Muscle of arm (tissue), 12 donors: ENCODE measurements around the gene ZNF618. TPM values are rescaled to one million over a fixed set of nuclear protein-coding genes. Genes with fewer than 3 reads are reported as not detected.
A peak's percentile ranks its signal among the peaks of the same experiment; 100 is the strongest.
"Not testable (repeated sequence)": the region's sequence is repeated elsewhere in the genome, so short reads cannot be mapped to it uniquely, and the experiment has no call there.

Experiments used
- DNase-seq: peaks from one replicate; pipeline ENCODE4 v3.0.0-alpha.2; 2013
- polyA plus RNA-seq, 12 donors: library from polyadenylated mRNA; unstranded; fragments of 120-200 nt; gene quantifications; one replicate each; pipeline ENCODE4 v1.2.1, GENCODE V29; 2013; ENCODE audit not compliant: insufficient read length in 12 of 12

ZNF618 gene
- polyA plus RNA-seq, 12 donors, result 11.6 to 22.5 (median 14.9) TPM; not detected in 1

DNA sequence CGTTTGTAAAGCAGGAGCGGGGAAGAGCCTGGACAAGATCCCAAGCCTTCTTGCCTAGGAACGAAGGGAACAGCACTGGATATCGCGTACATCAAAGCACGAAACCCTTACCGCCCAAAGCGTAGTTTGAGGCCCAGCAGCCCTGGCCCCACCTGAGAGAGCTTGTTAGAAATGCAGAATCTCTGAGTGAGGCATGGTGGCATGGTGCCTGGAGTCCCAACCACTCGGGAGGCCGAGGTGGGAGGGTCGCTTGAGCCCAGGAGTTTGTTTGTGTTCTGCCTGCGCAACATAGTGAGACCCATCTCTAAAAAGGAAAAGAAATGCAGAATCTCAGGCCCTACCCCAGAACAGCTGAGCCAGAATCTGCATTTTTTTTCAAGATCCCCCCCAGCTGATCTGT is 111.4 kb downstream of the ZNF618 start:
- DNase-seq, result no peak

DNA sequence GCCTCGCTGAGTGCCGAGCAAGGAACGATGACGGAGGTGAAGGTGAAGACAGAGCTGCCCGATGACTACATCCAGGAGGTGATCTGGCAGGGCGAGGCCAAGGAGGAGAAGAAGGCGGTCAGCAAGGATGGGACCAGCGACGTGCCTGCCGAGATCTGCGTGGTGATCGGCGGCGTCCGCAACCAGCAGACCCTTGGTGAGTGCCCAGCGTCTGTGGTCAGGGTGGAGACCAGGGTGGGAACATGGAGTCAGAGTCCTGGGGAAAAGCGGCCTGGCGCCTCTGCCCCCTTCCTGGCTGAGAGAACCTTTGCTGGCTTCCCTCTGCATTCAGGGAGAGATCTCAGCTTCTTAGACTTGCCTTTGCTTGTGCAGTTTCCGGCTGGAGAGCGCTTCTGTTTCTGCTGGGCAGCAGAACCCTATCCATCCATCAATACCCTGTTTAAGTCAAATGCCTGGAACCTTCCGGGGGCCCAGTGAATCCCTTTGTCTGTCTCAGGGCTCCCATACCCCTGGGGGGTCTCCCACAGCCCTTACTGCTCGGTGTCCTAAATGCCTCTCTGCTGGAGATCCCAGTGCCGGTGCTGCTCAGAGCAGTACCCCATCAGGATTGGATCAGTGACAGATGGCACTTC is 112.4 kb downstream of the ZNF618 start:
- DNase-seq, result no peak

DNA sequence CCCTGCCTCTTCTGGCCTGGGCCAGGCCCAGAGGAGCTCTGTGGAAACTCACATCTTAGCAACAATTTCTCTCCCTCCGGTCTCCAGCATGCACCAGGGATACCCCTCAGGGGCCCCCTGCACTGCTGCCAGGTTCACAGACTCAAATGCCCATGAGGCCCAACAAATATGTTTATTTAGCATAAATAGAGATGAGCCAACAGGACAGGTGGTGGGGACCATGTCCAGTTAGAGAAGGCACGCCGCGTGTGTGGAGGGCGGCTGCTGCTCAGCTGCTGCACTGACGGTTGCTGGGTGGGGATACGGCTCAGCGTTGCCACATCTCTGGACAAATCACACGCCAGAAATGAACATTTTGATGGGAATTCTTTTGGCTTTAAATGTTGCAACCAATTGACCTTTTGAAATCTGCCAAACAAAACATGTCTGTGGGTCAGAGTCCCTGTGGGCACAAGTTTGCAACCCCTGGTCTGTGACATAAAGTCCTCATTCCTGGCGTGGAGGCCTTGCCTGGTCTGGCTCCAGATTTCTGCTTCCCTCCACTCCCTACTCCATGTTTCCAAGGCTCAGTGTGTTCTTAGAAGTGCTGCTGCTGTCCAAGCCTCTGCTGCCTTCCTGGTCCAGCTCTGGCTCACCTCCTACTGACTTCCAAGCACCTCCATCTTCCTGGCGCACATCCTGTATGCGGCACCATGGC is 113.1 kb downstream of the ZNF618 start:
- peak; percentile 69 for DNase-seq

DNA sequence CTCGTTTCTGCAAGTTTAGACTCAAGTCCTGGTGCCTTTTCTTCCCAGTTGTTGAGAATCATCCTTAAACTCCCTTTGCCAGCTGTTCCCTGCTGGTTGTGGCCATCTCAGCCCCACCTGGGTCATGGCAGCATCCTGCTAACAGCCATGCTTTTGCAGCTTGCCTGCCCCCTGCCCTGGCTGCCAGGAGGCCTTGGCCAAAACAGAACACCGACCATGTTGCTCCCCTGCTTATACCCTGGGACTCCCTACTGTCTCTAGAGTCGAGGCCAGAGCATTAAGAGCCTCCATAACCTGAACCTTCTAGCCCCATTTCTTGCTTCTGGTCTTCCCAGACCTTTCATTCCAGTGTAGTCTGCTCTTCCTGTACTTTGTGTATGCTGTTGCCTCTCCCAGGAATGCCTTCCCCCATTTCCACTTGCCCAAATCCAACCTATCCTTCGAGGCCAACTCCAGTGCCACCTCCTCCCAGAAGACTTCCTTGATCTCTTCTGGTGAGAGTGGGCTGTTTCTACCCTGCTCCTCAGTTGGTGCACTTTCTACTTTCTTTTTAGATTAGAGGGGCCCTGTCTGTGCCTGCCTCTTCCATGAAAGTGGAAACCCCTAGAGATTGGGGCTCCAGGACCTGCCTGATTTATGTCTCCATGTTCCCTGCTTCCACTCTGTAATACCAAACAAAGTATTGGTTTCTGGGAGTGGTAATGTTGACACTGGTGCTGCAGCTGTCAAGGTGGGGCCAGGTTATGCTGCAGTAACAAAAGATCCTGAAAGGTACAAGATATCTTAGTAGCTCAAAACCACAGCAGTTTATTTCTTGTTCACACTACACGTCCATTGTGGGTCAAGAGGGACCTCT is 113.8 kb downstream of the ZNF618 start:
- DNase-seq, result no peak

DNA sequence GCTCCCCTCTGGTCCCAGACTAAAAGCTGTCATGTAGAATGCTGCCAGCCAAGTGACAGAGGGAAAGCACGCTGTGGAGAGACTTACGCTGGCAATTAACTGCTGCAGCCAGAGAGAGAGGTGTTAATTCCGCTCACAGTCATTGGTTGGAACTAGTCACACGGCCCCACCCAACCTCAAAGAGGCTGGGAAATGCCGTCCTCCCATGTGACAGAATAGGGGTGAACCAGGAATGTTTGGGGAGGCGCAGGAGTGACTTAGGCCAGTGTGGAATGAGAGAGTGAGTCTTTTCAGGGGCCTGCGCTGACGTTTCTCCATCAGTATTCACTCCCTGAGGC is 114.4 kb downstream of the ZNF618 start:
- no peak for DNase-seq

DNA sequence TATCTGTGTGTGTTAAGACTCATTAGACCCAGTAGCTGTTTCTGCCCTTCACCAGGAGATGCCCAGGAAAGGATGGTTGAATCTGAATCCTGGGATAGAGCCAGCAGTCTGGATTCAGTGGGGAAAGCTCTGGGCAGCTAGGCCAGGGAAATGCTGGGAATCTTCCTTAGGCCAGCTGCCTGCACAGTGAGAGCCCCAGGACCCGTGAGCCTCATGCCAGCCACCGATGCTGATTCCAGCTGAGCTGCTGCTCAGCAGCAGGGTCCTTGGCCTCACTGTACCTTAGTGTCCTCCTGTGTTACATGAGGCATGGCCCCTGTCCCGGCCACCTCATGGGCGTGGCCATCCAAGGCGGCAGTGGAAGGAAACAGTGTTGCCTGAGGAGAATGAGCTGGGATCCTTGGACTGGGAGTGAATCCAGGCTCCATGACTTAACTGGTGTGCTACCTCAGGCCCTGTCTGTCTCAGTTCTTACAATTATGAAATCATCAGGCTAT is 114.9 kb downstream of the ZNF618 start:
- DNase-seq, result no peak

DNA sequence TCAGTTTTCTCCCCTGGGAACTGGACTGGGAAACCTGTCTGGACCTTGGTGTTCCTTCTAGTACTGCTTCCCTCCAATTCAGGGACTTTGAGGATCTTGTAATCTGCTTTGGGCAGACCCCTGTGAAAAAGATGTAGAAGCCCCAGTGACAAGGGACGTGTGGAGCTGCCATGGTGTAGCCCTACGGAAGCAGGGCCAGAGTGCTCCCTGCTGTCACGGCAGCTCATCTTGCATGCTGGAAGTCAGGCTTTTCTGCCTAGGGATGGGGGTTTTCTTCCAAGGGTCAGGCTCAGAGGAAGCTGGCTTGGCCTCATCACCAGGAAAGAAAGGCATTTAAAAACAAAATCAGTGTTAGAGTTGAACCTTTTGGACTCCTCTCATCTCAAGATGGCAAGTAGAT is 115.6 kb downstream of the ZNF618 start:
- no peak for DNase-seq

DNA sequence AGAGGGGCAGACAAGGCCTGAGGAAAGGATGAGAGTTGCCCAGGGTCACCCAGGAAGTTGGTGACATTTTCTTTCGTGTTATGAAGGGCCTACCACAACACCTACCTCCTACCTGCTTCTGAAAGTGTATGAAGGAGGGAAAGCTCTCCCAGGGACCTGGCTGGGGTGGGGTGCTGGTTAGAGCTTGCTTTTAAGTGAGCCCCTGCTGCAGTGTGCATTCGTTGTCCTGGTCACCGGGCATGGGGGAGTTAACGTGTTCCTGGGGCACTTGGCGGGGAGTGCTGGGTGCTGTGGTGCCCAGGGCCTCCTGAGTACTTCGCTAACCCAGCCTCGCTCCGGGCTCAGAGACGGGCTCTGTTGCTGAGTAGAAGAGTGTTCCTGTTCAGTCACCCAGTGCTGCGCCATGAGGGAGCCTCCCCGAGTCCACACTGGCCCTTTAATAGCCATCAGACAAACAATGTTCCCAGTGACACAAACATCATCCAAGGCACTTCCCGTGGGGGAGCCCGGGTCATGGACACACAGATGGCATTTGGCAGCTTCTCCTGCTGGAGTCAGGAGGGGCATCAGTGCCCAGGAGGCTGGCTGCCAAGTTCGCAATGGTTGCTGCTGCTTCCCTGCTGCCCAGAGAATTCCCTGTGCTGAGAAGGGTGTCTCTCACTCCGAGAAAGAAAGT is 116.3 kb downstream of the ZNF618 start:
- DNase-seq, result no peak

DNA sequence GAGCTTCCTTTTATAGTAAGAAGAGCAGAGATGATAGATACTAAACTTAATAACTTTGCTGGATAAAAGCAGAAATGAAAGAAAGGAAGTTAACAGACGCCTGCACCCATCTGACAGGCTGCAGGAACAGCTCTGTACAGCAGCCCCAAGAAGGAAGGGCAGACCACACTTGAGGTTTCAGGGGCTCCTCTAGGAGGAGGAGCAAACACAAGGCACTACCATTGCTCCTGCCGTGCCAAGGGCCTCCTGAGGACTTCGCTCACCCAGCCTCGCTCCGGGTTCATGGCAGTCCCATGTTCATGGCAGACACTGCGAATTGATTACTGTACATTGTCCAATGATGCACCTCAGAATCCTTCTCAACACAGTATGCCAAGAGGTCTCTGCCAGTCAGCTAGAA is 116.9 kb downstream of the ZNF618 start:
- no peak for DNase-seq

DNA sequence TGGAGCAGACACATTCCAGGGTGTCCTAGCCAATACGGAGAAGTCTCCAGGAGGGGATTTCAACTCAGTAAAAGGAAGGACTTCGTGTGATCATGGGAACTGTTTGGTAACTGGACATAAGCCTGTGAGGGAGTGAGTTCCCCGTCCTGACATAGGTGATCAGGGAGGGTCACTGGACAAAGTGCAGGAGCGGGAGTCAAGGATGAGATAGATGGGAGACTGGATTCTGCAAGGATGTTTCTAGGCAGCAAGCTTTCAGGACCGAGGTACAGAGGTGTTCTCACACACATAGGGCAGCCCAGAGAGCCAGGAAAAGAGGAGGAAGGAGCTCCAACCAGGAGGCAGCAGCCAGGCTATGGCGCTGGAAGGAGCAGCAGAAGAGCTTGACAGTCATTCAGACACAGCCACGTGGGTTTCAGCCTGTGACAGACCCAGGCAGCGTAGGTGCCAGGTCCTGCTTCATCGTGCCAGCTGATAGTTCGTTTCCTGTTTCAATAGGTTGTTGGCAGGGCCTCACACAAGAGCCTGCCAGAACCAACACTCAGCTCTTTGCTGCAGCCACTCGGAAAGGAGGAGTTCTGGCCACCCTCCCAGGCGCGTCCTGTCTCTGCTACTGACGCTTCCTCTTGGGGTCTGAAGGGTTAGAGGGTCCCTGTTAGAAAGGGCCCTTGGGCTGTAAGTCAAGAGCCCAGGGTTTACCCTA is 117.9 kb downstream of the ZNF618 start:
- DNase-seq, result peak; percentile 69

DNA sequence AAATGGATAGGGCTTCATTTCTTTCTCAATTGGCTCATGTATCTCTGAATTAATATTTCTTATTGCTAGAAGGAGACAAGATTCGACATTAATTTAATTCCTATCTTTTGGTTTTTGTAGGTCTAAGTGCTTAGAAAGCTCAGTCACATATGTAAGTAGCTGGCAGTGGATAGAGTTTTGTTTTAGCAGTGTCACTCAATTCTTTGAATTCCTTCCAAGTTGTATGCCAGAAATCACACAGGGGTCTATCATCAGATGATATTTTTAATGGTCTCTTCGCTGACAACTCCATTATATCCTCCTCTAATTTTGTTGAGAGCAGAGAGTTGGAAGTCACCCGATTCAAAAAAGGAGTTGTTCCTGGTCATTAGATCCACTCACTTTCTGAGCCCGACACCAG is 119.3 kb downstream of the ZNF618 start:
- DNase-seq, result no peak

DNA sequence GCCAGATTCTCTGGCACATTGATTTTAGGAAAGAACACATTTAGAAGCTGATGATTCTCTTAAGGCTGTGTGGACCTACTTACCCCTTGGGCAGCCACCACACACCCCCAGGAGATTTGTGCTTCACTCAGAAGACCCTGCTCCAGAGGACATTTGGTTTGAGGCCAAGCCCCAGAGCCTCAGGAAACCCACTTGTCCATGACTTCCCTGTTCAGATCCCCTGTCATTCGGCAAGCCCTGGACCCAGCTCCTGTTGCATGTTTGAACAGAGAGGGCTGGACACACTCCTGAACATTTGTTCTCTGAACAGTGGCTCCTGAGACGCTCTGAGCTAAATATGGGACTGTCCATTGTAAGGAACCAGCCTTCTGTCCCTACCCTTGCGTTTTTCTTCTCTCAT is 119.9 kb downstream of the ZNF618 start:
- no peak for DNase-seq

DNA sequence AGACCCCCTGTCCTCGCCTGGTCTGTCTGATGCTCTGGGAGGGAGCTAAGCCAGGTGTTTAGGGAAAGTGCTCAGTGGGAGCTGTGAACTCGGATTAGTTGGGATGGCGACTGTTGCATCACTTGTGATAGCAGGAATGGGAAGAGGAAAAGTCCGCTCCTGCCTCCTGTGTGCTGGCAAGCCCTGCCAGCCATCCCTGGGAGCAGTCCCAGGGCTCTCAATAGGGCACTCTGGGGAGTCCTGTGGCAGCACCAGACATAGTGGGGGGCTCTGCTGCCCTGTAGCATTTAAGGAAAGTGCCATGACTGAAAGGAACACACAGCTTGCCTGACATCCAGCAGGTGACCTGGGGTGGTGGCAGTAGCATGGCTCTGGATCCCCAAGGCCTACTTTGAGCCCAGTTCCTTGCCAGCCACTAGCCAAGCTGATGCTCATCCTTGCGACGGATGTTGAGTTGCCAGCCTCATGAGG is 120.5 kb downstream of the ZNF618 start:
- DNase-seq, result no peak

DNA sequence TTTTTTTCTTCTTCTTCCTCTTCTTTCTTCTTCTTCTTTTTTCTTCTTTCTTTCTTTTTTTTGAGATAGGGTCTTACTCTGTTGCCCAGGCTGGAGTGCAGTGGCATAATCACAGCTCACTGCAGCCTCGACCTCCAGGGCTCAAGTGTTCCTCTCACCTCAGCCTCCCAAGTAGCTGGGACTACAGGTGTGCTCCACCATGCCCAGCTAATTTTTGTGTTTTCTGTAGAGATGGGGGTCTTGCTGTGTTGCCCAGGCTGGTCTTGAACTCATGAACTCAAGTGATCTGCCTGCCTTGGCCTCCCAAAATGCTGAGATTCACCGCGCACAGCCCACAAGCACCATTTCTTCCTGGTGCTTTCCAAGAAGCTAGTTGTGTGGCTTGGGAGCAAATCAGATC is 121.0 kb downstream of the ZNF618 start:
- DNase-seq, result not testable (repeated sequence)

DNA sequence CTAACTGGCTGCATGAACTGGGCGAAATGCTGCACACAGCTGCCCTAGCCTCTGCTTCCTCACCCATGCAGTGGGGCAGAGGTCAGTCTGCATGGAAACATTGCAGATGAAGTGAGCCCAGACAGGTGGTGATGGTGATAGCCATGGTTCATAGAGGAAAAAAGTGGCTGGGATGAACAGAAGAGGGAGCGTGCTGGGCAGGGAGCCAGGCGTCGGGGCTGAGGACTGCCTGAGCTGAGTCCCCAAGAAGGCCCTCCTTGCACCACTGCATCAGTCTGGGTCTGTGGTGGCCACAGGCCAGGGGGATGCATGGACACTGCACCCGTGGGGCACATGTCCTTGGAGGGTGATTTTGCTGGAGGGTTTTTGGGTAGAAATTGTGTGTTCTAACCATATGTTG is 121.5 kb downstream of the ZNF618 start:
- no peak for DNase-seq

DNA sequence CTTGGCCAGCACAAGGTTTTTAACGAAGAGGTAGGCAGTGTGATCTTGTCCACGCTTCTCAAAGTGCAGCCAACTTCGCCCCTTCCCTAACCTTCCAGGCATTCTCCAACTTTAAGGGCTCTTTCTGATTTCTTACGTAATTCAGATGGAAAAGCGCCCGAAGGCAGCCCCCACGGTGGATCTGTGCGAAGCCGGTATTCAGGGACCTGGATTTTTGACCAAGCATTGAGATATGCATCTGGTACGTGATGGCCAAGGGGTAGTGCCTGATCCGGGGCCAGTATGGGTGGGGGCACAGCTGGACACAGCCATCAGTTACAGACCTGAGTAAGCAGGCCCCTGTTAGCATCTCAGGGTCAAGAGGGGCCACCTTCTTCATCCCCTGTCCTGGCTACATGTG is 122.0 kb downstream of the ZNF618 start:
- no peak for DNase-seq

DNA sequence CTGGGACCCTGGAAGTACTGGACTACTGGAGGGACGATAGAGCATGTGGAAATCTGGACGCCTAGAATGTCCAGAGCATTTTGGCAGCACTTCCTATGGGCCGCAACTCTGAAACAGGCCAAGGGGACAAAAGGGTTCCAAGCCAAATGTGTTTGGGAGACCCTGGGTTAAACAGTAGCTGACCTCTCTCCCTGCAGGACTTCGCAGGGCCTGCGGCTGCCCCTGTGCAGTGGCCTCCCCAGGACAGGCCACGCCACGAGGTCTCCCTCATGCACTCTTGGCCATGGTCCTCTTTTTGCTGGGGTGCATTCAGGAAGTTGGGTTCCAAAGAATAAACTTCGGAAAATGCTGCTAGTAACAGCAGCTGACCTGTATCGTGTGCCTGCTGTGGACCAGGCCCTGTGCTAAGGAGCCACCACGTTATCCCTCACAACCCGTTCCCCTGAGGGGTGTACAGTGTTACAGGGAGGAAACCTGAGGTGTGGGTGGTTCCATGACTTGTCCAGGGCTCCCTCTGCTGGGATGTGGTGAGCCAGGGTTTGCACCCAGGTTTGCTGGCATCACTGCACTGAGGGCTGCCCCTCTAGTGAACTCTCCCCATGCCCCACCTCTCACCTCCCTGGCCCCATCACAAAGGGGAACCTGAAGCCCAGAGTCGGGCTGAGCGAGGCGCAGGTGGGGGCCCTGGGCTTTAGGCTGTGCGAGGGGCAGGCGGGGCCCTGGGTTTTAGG is 122.6 kb downstream of the ZNF618 start:
- no peak for DNase-seq

DNA sequence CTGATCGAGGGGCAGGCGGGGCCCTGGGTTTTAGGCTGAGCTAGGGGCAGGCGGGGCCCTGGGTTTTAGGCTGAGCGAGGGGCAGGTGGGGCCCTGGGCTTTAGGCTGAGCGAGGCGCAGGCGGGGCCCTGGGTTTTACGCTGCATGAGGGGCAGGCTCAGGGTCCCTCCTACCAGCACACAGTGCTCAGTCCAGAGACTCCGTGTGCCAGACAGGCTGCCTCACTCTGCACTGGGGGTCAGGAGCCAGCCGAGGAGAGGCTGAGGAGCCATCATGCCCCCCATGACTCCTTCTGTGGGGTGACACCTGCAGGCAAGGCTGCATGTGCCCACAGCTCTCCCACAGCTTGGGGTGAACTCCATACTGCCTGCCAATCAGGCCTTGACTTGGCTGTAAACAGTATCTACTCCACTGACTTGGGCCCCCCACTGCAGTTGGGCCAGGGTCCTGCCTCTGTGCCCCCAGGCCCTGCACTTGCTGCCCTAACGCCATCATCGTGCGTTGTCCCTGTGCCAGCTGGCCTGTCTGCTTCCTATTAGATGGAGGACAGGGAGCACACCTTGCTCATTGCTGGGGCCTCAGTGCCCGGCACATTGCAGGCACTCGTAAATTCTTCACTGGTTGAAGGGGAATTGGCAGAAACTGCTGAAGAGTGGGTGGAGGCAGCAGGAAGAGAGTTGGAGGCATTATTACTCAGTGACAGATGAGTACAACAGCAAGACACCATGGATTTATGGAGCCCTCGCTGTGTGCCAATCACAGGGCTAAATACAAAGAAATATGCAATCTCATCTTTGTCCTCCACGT is 123.3 kb downstream of the ZNF618 start:
- no peak for DNase-seq

DNA sequence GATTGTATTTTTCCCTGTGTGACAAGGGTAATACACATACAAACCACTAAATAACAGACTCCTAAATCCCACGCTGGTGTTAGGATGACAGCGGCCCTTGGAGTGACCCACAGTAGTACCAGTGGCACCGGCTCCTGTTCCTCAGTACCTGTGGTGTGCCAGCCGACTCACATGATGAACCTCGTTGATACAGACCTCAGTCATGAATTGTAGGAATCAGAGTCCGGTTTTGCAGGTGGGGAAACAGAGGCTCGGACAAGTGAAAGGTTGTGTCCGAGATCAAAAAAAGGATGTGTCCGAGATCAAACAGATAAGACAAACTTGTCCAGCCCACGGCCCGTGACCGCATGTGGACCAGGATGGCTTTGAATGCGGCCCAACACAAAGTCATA is 124.0 kb downstream of the ZNF618 start:
- DNase-seq, result no peak
